GM10266 (cell line): ENCODE measurements around the gene ZSWIM6.

Source experiments
- DNase-seq: peaks from one replicate; pipeline ENCODE4 v3.0.0; 2012; ENCODE audit errors: extremely low spot score
- TF ChIP-seq, protein P1 (sequence below): IDR thresholded peaks from 2 replicates; pipeline ENCODE4 v1.5.1; 2012; ENCODE audit warnings: mild to moderate bottlenecking, low read depth; ENCODE audit not compliant: control insufficient read depth, insufficient read depth; ENCODE audit errors: missing control alignments

ZSWIM6 gene

GRCh38 chr5:61496860-61497259 is 164.8 kb downstream of the ZSWIM6 start:
- no peak for DNase-seq
- TF ChIP-seq, protein P1, sequence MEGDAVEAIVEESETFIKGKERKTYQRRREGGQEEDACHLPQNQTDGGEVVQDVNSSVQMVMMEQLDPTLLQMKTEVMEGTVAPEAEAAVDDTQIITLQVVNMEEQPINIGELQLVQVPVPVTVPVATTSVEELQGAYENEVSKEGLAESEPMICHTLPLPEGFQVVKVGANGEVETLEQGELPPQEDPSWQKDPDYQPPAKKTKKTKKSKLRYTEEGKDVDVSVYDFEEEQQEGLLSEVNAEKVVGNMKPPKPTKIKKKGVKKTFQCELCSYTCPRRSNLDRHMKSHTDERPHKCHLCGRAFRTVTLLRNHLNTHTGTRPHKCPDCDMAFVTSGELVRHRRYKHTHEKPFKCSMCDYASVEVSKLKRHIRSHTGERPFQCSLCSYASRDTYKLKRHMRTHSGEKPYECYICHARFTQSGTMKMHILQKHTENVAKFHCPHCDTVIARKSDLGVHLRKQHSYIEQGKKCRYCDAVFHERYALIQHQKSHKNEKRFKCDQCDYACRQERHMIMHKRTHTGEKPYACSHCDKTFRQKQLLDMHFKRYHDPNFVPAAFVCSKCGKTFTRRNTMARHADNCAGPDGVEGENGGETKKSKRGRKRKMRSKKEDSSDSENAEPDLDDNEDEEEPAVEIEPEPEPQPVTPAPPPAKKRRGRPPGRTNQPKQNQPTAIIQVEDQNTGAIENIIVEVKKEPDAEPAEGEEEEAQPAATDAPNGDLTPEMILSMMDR = no peak

DNA sequence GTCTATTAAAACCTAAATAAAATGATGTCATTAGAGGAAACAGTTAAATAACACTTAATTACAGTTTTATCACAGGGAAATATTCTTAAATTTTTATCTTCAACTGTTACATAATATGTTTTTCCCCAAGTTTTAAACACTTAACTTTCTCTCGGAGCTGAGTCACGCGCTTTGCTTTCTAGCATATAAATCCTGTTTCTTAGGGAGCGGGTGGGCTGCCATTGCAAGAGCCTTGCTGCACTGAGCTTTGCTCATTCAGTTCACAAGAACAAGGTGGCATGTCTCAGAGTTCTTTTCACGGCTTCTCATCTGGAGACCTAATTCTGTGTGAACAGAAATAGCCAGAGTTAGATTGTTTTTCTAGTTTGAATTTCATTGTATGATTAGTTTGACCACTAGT is 166.1 kb downstream of the ZSWIM6 start:
- no peak for DNase-seq
- TF ChIP-seq, protein P1 = no peak

- DNase-seq = no peak
- TF ChIP-seq, protein P1 = no peak
These were observed 169.9 kb downstream of the ZSWIM6 start for GRCh38 chr5:61501971-61502370.

DNA sequence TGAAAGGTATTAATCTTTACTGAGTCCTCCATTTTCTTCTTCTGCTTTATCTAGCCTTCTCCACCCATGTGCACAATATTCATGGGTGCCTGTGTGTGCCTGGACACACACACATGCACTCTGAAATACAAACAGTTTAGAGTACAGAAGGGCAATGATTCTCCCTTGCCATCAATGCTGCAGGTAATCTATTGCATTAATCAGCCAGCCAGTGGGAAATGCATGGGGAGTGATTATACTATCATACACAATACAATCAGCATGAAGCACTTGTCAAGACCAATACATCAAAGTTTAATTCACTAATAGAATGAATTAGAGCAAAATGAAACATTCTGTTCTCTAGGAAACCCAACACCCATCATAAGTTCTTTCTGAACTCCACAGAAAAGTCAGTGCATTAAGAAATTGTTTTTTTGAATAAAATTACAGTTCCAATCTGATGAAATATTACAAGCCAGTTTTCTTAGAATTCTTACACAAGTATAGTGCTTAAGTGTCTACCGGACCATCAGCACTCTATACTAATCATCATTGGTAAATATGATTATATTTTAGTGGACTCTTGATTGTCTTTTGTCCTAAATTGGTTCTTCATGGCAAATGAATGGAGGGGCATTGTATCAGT is 172.2 kb downstream of the ZSWIM6 start:
- DNase-seq = no peak
- TF ChIP-seq, protein P1 = no peak

- TF ChIP-seq, protein P1 = no peak
- no peak for DNase-seq
These were observed 173.2 kb downstream of the ZSWIM6 start for GRCh38 chr5:61505281-61505680.

- TF ChIP-seq, protein P1 = no peak
- no peak for DNase-seq
These were observed 175.2 kb downstream of the ZSWIM6 start for GRCh38 chr5:61507232-61507631.

DNA sequence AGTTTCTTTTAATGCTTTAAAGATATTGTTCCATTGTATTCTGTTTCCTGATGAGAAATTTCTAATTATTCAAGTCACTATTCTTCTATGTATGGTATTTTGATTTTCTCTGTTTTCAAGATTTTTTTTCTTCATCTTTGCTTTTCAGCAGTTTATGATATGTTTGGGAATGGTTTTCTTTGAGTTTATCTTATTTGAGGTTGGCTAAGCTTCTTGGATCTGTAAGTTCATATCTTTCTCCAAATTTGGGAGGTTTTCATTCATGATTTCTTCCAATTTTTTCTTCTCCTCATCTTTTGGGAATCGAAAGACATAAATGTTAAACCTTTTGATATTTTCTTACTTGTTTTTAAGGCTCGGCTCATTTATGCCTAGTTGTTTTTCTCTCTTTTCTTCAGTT is 184.9 kb downstream of the ZSWIM6 start:
- DNase-seq = no peak
- TF ChIP-seq, protein P1 = no peak
